GM12875 (cell line): ENCODE data around the gene KCNQ2.

Experiments
- H3K4me3 ChIP-seq: one replicate; pipeline ENCODE4 v1.5.1; 2011; ENCODE audit warnings: low read depth, low read length, control low read depth
- TF ChIP-seq, protein P1 (sequence below): IDR thresholded peaks from 2 replicates; pipeline ENCODE4 v1.5.1; 2011; ENCODE audit warnings: low read depth, mild to moderate bottlenecking, control low read depth, inconsistent platforms, low read length, moderate library complexity, borderline replicate concordance; ENCODE audit not compliant: insufficient read depth

Gene KCNQ2

DNA sequence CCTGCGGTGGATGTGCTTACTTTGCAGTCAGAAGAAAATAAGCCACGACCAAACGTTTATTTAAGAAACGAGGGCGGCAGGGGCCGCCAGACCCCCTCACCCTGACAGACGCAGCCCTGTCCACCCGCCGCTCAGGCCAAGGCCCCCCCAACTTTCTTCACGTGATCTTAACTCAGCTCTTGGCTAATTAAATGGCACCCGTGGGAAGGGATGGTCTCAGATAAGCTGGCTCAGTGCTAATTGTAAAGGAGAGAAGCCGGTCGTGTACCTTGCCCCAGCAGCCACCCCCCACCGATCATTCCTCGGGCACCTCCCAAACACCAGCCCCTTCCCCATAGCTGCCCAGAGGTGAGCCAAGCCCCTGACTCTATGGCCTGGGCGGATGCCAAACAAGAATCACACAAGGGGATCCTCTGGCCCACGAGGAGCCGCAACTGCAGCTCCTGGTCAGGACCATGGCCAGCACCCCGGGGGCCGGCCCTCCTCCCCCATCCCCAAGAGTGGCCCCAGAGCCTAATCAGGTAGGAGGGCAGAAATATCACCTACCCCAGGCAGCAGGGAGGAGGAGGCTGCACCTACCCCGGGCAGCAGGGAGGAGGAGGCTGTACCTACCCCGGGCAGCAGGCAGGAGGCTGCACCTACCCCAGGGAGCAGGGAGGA lies 11.2 kb downstream of the KCNQ2 start:
- H3K4me3 ChIP-seq = no peak overlapping the region
- TF ChIP-seq, protein P1, sequence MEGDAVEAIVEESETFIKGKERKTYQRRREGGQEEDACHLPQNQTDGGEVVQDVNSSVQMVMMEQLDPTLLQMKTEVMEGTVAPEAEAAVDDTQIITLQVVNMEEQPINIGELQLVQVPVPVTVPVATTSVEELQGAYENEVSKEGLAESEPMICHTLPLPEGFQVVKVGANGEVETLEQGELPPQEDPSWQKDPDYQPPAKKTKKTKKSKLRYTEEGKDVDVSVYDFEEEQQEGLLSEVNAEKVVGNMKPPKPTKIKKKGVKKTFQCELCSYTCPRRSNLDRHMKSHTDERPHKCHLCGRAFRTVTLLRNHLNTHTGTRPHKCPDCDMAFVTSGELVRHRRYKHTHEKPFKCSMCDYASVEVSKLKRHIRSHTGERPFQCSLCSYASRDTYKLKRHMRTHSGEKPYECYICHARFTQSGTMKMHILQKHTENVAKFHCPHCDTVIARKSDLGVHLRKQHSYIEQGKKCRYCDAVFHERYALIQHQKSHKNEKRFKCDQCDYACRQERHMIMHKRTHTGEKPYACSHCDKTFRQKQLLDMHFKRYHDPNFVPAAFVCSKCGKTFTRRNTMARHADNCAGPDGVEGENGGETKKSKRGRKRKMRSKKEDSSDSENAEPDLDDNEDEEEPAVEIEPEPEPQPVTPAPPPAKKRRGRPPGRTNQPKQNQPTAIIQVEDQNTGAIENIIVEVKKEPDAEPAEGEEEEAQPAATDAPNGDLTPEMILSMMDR = no peak

DNA sequence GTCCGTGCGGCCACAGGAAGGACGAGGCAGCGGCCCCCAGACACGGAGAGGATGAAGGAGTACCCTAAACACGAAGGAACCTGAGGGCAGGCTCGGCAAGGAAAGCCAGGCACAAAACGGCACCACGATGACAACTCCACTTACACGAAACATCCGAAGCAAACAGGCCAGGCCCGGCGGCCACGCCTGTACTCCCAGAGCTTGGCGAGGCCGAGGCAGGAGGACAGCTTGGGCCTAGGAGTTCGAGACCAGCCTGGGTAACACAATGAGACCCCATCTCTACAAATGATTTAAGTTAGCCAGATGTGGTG lies 13.4 kb downstream of the KCNQ2 start:
- TF ChIP-seq, protein P1 = no peak
- no peak overlapping the region for H3K4me3 ChIP-seq

GRCh38 chr20:63458170-63459069 lies 14.0 kb downstream of the KCNQ2 start:
- H3K4me3 ChIP-seq = no peak overlapping the region
- TF ChIP-seq, protein P1 = no peak

GRCh38 chr20:63457737-63458136 lies 14.7 kb downstream of the KCNQ2 start:
- TF ChIP-seq, protein P1 = no peak
- H3K4me3 ChIP-seq = no peak overlapping the region

GRCh38 chr20:63456429-63457284 lies 15.8 kb downstream of the KCNQ2 start:
- TF ChIP-seq, protein P1 = no peak
- no peak overlapping the region for H3K4me3 ChIP-seq

- TF ChIP-seq, protein P1 = no peak
- H3K4me3 ChIP-seq = no peak overlapping the region
Measured at GRCh38 chr20:63455568-63455859, 16.9 kb downstream of the KCNQ2 start.
